ENCODE results near the gene LACRT. TPM values are rescaled to one million over a fixed set of nuclear protein-coding genes. Genes with fewer than 3 reads are reported as not detected.
"Not testable (repeated sequence)": the region's sequence is repeated elsewhere in the genome, so short reads cannot be mapped to it uniquely, and the experiment has no call there.

The LACRT gene
- total RNA-seq, 1 donor from 2014 or later, result not detected

DNA sequence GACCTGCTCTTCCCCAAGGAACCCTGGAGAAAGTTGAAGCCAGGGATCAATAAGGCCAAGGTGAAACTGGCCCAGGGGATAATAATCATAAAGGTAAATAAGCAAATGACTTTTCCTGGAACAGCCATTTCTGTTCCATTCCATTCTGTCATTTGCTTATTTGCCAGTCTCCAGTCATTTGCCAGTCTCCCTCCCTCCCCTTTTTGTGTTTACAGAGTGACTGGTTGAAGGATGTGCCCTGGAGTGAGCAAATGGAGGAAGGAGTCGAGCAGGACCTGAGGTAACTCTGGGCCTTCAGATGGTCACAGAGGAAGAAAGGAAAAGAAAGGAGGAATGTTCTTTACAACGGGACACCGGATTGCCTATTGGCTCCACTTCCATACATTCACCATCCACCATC, 31.3 kb upstream of the LACRT start:
- Histone ChIP-seq H2AFZ (replicated peaks) (no peak overlapping the region), H3K27ac (no peak overlapping the region), H4K20me1 (ENCODE audit: low read depth) (no peaks in the 10 kb centered on the region), H3K36me3 (no peaks in the 10 kb centered on the region), H3K9ac (no peak overlapping the region), H3K79me2 (ENCODE audit: low read depth) (no peaks in the 10 kb centered on the region), H3K27me3 (no peaks in the 10 kb centered on the region), H3K4me1 (no peaks in the 10 kb centered on the region), H3K4me3 (no peak overlapping the region), H3K4me2 (no peak overlapping the region), H3F3A (ENCODE audit: low read depth) (no peaks in the 10 kb centered on the region), H3K9me3 (ENCODE audit: low read depth) (no peaks in the 10 kb centered on the region)
- H3K9me3 Mint-ChIP-seq, result no peaks in the 10 kb centered on the region
- no peak overlapping the region for H3K27ac Mint-ChIP-seq
- no peaks in the 10 kb centered on the region for H3K27me3 Mint-ChIP-seq (ENCODE audit: insufficient read depth, low read depth)
- TF ChIP-seq EZH2phosphoT487 (IDR thresholded peaks at IDR 0.05), result no peak
- TF ChIP-seq EZH2 (IDR thresholded peaks at IDR 0.05), result no peak
- TF ChIP-seq, protein P1, sequence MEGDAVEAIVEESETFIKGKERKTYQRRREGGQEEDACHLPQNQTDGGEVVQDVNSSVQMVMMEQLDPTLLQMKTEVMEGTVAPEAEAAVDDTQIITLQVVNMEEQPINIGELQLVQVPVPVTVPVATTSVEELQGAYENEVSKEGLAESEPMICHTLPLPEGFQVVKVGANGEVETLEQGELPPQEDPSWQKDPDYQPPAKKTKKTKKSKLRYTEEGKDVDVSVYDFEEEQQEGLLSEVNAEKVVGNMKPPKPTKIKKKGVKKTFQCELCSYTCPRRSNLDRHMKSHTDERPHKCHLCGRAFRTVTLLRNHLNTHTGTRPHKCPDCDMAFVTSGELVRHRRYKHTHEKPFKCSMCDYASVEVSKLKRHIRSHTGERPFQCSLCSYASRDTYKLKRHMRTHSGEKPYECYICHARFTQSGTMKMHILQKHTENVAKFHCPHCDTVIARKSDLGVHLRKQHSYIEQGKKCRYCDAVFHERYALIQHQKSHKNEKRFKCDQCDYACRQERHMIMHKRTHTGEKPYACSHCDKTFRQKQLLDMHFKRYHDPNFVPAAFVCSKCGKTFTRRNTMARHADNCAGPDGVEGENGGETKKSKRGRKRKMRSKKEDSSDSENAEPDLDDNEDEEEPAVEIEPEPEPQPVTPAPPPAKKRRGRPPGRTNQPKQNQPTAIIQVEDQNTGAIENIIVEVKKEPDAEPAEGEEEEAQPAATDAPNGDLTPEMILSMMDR (IDR thresholded peaks at IDR 0.05), result no peak
- no peak for DNase-seq (ENCODE audit: low spot score)
- H3K4me1 Mint-ChIP-seq, result no peaks in the 10 kb centered on the region
- no peaks in the 10 kb centered on the region for H3K36me3 Mint-ChIP-seq
- no peak overlapping the region for H3K4me3 Mint-ChIP-seq

- not testable (repeated sequence) for H3K9me3 Mint-ChIP-seq; H3F3A ChIP-seq (ENCODE audit: low read depth); H3K4me1 ChIP-seq
Observed at GRCh38 chr12:54665022-54665635, 30.4 kb upstream of the LACRT start.

DNA sequence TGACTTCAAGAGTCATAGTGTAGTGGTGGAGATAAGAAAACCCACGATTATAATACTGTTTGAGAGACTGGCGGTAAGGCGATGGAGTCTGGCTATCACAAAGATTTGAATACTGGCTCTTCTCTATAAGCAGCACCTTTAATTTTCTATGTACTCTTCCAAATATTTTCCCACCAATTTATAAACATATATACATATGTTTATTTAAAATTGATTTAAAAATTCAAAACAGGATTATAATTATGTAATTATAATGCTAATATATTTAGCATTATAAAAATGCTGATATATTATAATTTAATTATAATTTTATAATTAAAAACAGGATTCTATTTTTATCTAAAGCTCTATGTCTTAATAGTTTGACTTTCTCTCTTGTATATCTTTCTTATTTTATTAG, 28.9 kb upstream of the LACRT start:
- H3K27ac Mint-ChIP-seq, result no peak overlapping the region
- H3K27ac ChIP-seq, result no peak overlapping the region
- H2AFZ ChIP-seq (replicated peaks), result no peak overlapping the region
- no peaks in the 10 kb centered on the region for H3K36me3 Mint-ChIP-seq
- peaks cover under 1% of the 10 kb centered on the region for H3K4me1 Mint-ChIP-seq
- no peaks in the 10 kb centered on the region for H3K27me3 Mint-ChIP-seq (ENCODE audit: insufficient read depth, low read depth)
- H4K20me1 ChIP-seq (ENCODE audit: low read depth), result no peaks in the 10 kb centered on the region
- no peaks in the 10 kb centered on the region for H3F3A ChIP-seq (ENCODE audit: low read depth)
- no peak overlapping the region for H3K4me2 ChIP-seq
- no peaks in the 10 kb centered on the region for H3K9me3 ChIP-seq (ENCODE audit: low read depth)
- no peaks in the 10 kb centered on the region for H3K79me2 ChIP-seq (ENCODE audit: low read depth)
- no peaks in the 10 kb centered on the region for H3K27me3 ChIP-seq
- DNase-seq (ENCODE audit: low spot score), result no peak
- no peak for TF ChIP-seq EZH2phosphoT487 (IDR thresholded peaks at IDR 0.05)
- H3K9me3 Mint-ChIP-seq, result peaks cover 8% of the 10 kb centered on the region
- H3K4me1 ChIP-seq, result no peaks in the 10 kb centered on the region
- H3K4me3 Mint-ChIP-seq, result no peak overlapping the region
- H3K4me3 ChIP-seq, result no peak overlapping the region
- no peak overlapping the region for H3K9ac ChIP-seq
- no peaks in the 10 kb centered on the region for H3K36me3 ChIP-seq

More at GRCh38 chr12:54665022-54665635, 30.4 kb upstream of the LACRT start:
- not testable (repeated sequence) for H3K27ac ChIP-seq; DNase-seq (ENCODE audit: low spot score); H3K4me3 Mint-ChIP-seq; H3K4me3 ChIP-seq; H3K4me1 Mint-ChIP-seq; H3K9me3 ChIP-seq (ENCODE audit: low read depth); H2AFZ ChIP-seq (replicated peaks); H4K20me1 ChIP-seq (ENCODE audit: low read depth); H3K9ac ChIP-seq; H3K27me3 Mint-ChIP-seq (ENCODE audit: insufficient read depth, low read depth); H3K36me3 ChIP-seq; H3K27me3 ChIP-seq; H3K4me2 ChIP-seq; H3K27ac Mint-ChIP-seq; H3K36me3 Mint-ChIP-seq; H3K79me2 ChIP-seq (ENCODE audit: low read depth)

GRCh38 chr12:54662026-54662425, 27.3 kb upstream of the LACRT start:
- H3K27me3 ChIP-seq, result no peaks in the 10 kb centered on the region
- Mint-ChIP-seq H3K9me3 (peaks cover 16% of the 10 kb centered on the region), H3K4me1 (peaks cover 3% of the 10 kb centered on the region), H3K27me3 (ENCODE audit: insufficient read depth, low read depth) (peaks cover 3% of the 10 kb centered on the region), H3K4me3 (no peak overlapping the region), H3K27ac (no peak overlapping the region), H3K36me3 (no peaks in the 10 kb centered on the region)
- no peak overlapping the region for H3K9ac ChIP-seq
- DNase-seq (ENCODE audit: low spot score), result no peak
- no peaks in the 10 kb centered on the region for H3K9me3 ChIP-seq (ENCODE audit: low read depth)
- no peaks in the 10 kb centered on the region for H3F3A ChIP-seq (ENCODE audit: low read depth)
- H3K4me3 ChIP-seq, result no peak overlapping the region
- H3K79me2 ChIP-seq (ENCODE audit: low read depth), result no peaks in the 10 kb centered on the region
- H2AFZ ChIP-seq (replicated peaks), result no peak overlapping the region
- H3K4me2 ChIP-seq, result no peak overlapping the region
- no peaks in the 10 kb centered on the region for H3K4me1 ChIP-seq
- H4K20me1 ChIP-seq (ENCODE audit: low read depth), result no peaks in the 10 kb centered on the region
- H3K27ac ChIP-seq, result no peak overlapping the region
- H3K36me3 ChIP-seq, result no peaks in the 10 kb centered on the region
- TF ChIP-seq EZH2 (IDR thresholded peaks at IDR 0.05), result no peak
- TF ChIP-seq, protein P1 (IDR thresholded peaks at IDR 0.05), result no peak
- no peak for TF ChIP-seq EZH2phosphoT487 (IDR thresholded peaks at IDR 0.05)
